C4-2B (cell line): ENCODE measurements around the gene NAIF1.

ENCODE experiments used
- CTCF ChIP-seq: fragments of 450-650 bp; conservative IDR thresholded peaks from 2 replicates; pipeline ENCODE4 v1.5.1; 2017; ENCODE audit warnings: mild to moderate bottlenecking
- ZFX ChIP-seq: fragments of 450-650 bp; IDR thresholded peaks from 2 replicates; pipeline ENCODE4 v1.6.1; 2017

GRCh38 chr9:128015696-128016095, 51.4 kb downstream of the NAIF1 start:
- no peak for TF ChIP-seq CTCF
- no peak for TF ChIP-seq ZFX
